Measurements from ENCODE around the gene TMEM139.
"Not testable (repeated sequence)": the region's sequence is repeated elsewhere in the genome, so short reads cannot be mapped to it uniquely, and the experiment has no call there.

DNA sequence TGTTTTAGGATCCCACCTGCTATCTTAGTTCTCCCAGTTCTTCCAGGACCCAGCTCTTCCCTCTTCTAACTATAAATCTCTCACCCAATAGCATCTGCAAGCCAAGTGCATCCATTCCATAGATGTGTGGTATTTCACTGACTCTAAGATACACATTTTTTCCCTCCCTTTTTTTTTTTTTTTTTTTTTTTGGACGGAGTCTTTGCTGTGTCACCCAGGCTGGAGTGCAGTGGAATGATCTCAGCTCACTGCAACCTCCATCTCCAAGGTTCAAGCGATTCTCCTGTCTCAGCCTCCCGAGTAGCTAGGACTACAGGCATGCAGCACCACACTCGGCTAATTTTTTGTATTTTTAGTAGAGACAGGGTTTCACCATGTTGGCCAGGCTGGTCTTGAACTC lies 5.1 kb downstream of the TMEM139 start:
- not testable (repeated sequence) for TF ChIP-seq SIN3A (IDR thresholded peaks at IDR 0.05; ENCODE audit: borderline replicate concordance, insufficient read depth, low read depth, low read length); POLR2AphosphoS5 (IDR thresholded peaks at IDR 0.05; ENCODE audit: low read depth, low read length); REST (IDR thresholded peaks at IDR 0.05; ENCODE audit: insufficient read depth in 1 of 2, low read depth in 2 of 2, low read length in 1 of 2)
- TF ChIP-seq, protein P1, sequence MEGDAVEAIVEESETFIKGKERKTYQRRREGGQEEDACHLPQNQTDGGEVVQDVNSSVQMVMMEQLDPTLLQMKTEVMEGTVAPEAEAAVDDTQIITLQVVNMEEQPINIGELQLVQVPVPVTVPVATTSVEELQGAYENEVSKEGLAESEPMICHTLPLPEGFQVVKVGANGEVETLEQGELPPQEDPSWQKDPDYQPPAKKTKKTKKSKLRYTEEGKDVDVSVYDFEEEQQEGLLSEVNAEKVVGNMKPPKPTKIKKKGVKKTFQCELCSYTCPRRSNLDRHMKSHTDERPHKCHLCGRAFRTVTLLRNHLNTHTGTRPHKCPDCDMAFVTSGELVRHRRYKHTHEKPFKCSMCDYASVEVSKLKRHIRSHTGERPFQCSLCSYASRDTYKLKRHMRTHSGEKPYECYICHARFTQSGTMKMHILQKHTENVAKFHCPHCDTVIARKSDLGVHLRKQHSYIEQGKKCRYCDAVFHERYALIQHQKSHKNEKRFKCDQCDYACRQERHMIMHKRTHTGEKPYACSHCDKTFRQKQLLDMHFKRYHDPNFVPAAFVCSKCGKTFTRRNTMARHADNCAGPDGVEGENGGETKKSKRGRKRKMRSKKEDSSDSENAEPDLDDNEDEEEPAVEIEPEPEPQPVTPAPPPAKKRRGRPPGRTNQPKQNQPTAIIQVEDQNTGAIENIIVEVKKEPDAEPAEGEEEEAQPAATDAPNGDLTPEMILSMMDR (IDR thresholded peaks at IDR 0.05) = not testable (repeated sequence)
